Gastrocnemius medialis (tissue), 4 donors: Measurements from ENCODE around the gene UBASH3B.

Experiments used
- CTCF ChIP-seq, 5 experiments: fragments of 450-650 bp in 3 of 5; fragments of 200-600 bp in 2 of 5; sonication (generic) in 2 of 5; IDR thresholded peaks in 4 of 5; conservative IDR thresholded peaks in 1 of 5; 1 replicate in 4 of 5; 2 replicates in 1 of 5; pipeline ENCODE4 v1.5.1; 2016 to 2019; ENCODE audit warnings: antibody characterized with exemption in 5 of 5, mild to moderate bottlenecking in 3 of 5, moderate library complexity in 3 of 5
- POLR2A ChIP-seq, 2 donors: fragments of 450-650 bp; IDR thresholded peaks; one replicate each; pipeline ENCODE4 v1.6.1; 2017; ENCODE audit warnings: antibody characterized with exemption in 2 of 2, mild to moderate bottlenecking in 2 of 2, moderate library complexity in 2 of 2

GRCh38 chr11:122746050-122746478, 90.5 kb downstream of the UBASH3B start:
- no peak for TF ChIP-seq CTCF (IDR thresholded peaks at IDR 0.05 in 4 of 5, conservative IDR thresholded peaks at IDR 0.05 in 1 of 5)
- TF ChIP-seq POLR2A (IDR thresholded peaks at IDR 0.05) = no peak
